ENCODE data around the gene MTUS2.

- no peak for TF ChIP-seq CTCF (conservative IDR thresholded peaks at IDR 0.05 in 1 of 2, IDR thresholded peaks at IDR 0.05 in 1 of 2; ENCODE audit: low read depth in 1 of 2, low read length in 2 of 2)
- TF ChIP-seq EZH2 (IDR thresholded peaks at IDR 0.05; ENCODE audit: low read length, missing control alignments), result no peak
Measured at GRCh38 chr13:28889086-28889732, 69.1 kb downstream of the MTUS2 start.
